Hindlimb muscle (tissue), 1 donor: ENCODE results near the gene TMED4. TPM values are rescaled to one million over a fixed set of nuclear protein-coding genes. Genes with fewer than 3 reads are reported as not detected.
"Not testable (repeated sequence)": the region's sequence is repeated elsewhere in the genome, so short reads cannot be mapped to it uniquely, and the experiment has no call there.

Experiments
- DNase-seq: peaks from one replicate; pipeline ENCODE4 v3.0.0-alpha.2; 2013
- polyA plus RNA-seq: library from polyadenylated mRNA; unstranded; fragments of 120-200 nt; gene quantifications from one replicate; pipeline ENCODE4 v1.2.1, GENCODE V29; 2013; ENCODE audit not compliant: insufficient read length

Gene TMED4
- polyA plus RNA-seq, 1 donor: 91.0 TPM

DNA sequence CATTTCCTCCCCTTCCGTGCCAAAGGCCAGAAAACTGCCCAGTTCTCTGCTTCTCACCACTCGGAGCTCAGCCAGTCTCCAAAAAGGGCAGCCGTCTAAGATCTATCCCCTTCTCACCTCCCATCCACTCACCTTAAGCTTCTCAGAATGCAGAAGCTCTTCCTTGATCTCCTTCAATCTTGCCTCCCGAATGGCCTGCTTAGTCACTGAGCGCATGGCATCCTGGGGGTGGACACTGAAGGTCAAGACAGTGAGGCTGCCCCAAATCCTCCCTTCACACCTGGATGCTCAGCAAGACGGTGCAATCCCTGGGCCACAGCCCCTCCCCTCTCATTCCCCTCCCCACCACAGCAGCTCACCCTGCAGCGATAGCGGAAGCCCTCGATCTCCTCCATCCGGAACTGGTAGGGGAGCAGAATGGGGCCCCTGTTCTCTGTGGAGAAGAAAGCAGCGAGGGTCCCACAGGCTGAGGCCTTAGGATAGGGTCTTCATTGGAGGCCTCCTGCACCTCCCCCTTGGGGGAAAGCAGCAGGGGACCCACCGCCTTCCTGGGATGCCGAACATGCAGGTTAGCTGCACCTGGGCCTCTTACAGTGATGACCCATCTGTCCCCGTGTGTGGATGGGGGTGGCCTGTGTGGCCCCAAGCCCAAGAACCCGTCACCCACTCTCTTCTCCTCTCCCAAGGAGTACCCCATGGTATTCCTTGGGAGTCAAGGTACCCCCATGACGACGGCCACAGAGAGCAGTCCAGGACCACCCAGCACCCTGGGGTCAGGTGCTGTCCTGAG is 13.1 kb downstream of the TMED4 start:
- no peak for DNase-seq

DNA sequence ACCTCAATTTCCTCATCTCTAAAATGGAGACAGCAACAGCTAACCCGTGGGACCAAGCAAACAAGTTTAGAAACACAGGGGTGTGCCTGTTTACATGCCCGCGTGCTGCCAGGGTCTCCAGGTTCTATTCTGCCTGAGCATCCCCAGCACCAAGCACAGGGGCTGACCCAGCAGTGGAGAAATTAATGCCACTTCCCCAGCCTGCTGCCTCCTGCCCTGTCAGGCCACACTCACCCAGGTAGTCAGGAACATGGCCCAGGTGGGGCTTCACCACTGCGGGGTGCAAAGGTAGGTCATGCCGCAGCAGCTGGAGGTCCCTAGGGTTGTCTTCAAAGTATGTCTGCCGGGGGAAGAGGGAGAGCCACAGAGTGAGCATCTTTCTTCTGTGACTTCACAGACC is 14.1 kb downstream of the TMED4 start:
- no peak for DNase-seq

DNA sequence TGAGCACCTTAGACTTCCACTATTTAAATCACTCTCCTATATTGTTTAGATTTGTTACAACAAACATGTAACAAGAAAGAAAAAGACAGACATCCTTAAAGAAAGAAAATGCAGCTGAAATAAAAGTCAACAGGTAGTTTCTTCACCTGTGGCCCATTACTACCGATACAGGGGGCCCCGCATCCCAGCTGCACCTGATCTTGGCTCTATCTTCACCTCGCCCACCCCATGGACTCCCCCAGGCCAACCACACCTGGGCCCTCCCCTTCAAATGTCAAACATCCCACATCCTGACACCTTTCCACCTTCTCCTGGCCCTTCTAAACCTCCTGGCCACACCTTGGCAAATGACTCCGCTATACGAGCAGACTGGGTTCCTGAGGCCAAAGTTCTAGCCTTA is 15.4 kb downstream of the TMED4 start:
- DNase-seq: no peak

DNA sequence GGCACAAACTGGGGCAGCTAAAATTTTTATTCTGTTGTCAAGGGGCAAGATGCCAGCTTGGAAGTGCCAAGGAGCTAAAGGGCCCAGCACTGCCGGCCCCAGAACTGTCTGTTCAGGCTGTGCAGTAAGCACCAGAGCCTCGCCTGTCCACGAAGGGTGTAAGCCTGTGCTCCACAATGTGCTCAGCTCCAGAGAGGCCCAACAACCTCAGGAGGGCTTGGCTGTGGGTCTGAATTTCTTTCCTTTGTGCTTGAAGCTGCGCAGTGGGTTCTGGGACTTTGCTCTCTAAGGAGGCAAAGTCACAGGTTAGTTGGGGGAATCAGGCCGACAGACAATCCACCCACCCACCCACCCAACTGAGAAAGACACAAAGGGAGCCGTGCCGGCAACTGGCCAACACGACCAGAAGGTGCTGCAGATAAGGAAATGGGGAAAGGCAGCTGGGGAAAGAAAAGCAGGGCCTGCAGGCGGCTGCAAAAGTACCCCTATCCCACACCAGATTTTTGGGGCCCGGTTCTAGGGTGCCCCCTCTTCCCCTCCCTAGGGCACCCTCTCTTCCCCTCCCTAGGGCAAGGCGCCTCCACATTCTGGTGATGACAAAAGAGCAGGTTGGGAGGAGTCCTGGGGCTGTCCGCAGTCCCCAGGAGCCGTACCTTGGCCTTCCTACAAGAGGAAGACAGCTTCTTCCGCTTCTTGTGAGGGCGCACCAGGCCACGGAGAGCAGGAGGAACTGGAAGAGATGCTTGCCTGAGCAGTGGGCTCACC is 16.1 kb downstream of the TMED4 start:
- no peak for DNase-seq

DNA sequence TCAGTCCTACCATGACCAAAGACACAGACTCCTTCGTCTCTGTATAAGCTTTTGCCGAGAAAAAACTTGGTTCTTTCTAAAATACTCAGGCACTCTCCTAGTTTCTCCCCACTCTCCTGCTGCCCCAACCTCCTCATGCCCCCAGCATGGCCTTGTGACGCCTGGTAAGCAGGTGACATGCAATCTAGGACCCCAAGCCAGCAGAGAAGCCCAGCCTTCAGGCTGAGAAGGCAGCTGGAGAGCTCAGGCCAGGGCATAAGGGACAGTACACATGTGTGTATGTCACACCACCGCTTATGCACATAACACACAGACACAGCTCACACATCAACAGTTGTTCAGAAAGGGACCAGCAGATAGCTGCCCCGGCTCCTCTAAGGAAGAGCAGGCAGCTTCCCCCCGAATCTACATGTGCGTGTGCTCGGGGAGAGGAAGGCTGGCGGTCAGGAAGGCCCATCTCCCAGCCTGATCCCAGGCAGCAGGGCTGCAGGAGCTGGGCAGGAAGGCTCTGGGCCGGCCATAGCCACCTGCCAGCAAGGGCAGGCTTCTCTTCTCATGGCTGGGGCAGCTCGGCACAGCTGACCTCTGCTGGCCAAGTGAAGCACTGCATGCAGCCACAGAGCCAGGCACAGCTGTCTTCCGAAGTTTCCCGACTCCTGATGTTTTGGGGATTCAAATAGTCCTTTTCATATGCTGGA is 16.8 kb downstream of the TMED4 start:
- DNase-seq: peak; percentile 15

DNA sequence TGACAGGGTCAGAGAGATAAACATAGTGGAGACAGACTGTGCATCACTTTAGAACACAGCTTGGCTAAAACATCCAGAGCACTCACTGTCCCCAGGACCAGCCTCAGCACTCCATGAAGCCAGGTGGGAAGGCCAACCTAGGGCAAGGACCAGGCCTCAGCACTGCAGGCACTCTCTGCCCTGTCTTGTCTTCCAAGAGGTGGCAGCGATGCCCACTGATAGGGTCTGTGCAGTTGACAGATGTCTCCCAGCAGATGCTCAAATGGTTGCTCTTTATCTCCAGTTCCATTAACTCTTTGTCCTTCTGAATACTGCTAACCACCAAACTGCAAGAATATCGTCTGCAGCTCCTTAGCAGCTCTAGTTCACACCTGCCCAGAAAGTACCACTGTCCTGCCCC is 17.4 kb downstream of the TMED4 start:
- DNase-seq: no peak

DNA sequence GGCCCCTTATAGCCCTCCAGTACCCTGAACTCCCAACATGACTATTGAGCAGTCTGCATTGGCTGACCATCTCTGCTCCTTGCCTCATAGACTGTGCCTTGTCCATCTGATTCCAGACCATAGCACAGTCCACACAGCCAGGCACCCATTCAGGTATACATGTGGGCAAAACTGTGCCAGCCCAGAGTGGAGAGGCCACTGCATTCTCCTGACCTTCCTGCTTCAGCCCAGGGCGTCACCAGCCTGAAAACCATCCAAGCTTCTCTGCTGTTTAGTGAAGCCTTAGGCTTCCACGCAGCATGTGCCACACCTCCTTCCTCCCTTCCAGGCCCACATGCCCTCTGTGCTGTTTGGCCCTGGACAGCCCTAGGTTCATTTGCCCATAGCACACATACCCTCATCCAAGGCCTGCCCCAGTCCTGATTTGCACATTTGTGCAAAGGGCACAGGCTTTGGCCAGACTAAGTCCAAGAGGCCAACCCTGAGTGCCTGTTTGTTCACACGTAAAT is 18.8 kb downstream of the TMED4 start:
- DNase-seq: peak; percentile 11

DNA sequence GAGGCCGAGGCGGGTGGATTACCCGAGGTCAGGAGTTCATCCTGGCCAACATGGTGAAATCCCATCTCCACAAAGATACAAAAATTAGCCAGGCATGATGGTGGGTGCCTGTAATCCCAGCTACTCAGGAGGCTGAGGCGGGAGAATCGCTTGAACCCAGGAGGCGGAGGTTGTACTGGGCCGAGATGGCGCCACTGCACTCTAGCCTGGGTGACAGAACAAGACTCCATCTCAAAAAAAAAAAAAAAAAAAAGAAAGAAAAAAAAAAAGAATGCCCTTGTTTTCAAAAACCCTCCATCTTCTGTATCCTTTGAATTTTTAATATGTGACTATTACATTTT is 19.4 kb downstream of the TMED4 start:
- DNase-seq: not testable (repeated sequence)

DNA sequence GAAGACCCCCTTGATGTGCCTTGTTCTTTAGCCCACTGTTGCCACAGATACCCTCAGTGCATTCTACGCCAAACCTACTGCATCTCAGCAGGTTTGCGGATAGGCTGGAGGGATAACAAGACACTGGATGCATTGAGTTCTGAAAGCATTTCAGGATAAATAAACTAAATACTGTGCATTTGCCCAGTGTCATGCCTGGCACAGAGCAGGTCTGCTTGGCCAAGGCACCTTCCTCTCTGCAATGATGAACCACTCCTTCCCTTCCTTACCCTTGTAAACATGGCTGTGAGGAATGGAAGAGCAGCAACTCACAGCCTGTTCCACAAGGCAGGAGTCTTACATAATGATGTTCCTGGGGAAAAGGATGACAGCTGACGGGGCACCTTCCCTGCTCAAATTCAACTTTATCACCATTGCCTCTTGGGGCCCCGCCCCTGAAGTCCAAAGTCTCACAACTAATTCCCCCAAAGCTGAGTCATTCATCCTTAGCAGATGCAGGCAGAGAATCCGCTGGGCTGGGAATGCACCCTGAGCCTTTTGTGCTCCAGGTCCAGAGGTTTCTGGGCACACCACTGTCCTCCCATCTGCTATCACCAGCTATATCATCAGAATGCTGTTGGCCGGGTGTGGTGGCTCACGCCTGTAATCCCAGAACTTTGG is 19.9 kb downstream of the TMED4 start:
- DNase-seq: no peak

DNA sequence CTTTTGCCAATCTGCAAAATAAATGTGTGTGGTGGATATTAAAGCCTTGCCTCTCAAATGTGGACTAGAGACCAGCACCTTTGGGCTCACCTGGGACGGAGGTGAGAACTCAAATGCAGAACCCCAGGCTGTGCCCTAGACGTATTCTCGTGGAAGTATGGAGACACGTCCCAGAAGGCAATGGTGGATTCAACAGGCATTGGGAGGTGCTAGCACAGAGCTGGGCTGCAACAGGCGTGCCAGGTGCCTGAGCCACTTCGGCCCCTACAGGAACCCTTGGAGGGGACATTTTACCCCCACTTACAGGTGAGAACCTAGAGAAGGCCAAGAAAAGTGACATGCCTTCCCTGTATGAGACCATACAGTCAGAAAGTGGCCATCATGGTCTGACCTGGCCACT is 20.6 kb downstream of the TMED4 start:
- no peak for DNase-seq

DNA sequence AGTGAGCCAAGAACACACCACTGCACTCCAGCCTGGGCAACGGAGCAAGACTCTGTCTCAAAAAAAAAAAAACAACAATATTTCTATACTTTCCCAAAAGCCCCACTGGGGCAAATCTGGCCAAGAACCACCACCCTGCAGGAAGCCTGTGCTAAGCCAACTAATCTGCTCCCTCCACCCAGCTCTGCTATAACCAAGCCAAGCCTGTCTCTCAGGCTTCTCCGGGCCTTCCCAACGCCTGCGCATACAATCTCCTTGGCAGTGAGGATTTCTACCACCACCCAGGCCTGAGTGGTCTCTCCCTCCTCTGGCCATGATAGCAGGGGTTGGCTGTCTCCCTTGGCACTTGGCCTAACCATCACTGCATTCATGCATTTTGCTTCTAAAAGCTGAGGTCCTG is 22.5 kb downstream of the TMED4 start:
- DNase-seq: no peak

DNA sequence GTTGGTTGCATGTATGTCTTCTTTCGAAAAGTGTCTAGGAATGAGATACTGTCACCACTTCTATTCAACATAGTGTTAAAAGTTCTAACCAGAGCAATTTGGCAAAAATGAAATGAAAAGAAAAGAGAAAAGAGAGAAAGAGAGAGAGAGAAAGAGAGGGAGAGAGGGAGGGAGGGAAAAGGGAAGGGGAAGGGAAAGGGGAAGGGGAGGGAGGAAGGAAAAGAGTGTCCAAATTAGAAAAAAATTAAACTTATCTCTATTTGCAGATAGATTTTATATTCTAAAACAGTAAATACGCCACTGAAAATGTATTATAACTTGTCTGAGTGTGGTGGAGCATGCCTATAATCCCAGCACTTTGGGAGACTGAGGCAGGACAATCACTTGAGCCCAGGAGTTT is 24.5 kb downstream of the TMED4 start:
- DNase-seq: no peak

DNA sequence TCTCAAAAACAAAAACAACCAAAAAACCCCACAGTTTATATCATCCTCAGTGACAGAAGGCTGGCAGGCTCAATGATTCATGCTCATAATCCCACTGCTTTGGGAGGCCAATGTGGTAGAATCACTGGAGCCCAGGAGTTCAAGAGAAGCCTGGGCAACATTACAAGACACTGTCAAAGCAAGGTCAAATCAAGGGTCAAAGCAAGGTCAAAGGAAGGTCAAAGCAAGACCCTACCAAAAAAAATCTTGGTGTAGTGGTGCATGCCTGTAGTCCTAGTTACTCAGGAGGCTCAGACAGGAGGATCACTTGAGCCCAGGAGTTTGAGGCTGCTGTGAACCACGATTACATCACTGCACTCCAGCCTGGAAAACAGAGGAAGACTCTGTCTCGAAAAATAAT is 26.7 kb downstream of the TMED4 start:
- no peak for DNase-seq

DNA sequence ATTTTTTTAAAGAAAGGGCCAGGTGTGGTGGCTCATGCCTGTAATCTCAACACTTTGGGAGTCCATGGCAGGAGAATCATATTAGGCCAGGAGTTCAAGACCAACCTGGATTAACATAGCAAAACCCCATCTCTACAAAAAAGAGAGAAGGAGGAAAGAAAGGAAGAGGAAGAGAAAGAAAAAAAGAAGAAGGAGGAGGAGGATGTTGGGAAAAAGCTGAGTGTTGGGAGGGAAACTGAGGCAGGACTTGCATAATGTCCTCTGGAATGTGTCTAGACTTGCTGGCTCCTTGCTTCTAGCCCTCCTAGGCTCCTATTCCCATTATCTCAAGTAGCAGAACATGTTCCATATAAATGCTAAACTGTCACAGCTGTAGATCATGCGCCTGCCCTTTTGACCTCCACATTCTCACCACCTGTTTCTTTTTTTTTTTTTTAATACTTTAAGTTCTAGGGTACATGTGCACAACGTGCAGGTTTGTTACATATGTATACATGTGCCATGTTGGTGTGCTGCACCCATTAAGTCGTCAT is 29.5 kb downstream of the TMED4 start:
- not testable (repeated sequence) for DNase-seq

DNA sequence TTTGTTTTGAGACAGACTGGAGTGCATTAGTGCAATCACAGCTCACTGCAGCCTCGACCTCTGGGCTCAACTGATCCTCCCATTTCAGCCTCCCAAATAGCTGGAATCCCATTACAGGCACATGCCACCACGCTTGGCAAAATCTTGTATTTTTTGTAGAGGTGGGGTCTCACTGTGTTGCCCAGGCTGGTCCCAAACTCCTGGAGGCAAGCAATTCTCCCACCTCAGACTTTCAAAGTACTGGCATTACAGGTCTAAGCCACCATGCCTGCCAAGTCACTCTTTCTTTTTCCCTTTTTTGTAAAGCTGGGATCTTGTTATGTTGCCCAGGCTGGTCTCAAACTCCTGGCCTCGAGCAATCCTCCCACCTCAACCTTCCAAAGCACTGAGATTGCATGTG is 32.6 kb downstream of the TMED4 start:
- DNase-seq: no peak

DNA sequence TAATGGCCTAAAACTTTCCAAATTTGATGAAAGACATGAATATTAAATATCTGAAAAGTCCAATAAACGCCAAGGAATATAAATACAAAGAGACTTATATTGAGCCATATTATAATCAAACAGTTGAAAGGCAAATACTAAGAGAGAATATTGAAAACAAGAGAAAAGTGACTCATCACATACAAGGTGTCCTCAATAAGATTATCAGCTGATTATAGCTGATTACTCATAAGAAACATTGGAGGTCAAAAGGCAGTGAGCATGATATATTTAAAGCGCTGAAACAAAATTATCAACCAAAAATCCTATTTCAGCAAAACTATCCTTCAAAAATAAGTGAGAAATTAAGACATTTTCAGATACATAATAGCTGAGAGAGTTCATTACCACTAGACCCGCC is 33.1 kb downstream of the TMED4 start:
- DNase-seq: no peak

DNA sequence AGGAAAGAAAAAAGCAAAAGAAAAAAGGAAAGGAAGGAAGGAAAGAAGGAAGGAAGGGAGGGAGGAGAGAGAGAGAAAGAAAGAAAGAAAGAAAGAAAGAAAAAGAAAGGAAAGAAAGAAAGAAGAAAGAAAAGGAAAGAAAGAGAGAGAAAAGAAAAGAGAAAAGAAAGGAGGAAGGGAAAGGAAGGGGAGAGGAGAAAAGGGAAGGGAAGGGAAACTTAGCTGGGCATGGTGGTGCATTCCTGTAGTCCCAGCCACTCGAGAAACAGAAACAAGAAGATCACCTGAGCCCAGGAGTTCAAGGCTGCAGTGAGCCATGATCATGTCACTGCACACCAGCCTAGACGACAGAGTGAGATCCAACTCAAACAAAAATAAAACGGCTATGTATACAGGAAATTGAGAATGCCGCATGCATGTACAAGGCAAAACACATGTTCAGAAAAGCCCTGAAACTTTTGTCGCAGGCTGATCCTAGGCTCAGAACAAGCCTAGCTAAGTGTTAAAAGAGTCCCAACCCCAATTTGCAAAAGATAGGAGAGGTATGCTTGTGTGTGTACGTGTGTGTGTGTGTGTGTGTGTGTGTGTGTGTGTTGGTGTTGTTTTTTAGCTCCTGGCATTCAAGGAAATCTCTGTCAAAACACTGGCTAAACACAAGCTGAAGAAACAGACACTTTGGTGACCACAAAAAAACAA is 34.3 kb downstream of the TMED4 start:
- no peak for DNase-seq

DNA sequence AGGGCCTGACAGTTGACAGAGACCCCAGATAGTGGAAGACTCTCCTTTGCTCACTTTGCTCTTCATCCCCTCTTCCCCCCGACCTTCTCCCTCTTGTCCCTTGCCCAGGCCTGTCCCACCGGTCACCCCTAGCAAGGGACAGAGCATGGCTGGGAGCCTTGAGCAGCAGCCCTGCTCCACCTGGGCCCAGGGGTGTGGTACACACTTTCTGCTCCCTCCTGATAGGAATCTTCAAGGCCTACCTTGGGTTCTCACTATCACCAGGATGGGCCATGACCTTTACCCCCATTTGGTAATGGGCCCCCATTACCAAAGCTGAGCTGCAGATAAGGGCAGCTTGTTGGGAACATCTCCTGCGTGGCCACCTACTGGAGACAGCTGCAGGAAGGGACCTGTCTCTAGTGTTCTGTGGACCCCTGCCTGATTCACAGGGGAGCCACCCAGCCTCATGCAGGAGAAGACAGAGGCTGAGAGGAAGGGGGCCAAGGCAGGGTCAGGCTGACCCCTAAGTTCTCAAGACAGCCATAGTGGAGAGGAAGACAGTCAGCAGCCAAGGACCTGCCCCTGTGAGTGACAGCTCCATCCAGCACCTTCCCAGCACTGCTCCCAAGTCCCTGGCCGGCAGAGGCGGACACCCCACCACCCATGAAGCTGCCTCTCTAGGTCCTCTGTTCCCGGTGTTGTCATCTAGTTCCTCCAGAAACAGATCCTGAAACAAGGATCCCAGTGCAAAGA is 40.0 kb downstream of the TMED4 start:
- DNase-seq: no peak

DNA sequence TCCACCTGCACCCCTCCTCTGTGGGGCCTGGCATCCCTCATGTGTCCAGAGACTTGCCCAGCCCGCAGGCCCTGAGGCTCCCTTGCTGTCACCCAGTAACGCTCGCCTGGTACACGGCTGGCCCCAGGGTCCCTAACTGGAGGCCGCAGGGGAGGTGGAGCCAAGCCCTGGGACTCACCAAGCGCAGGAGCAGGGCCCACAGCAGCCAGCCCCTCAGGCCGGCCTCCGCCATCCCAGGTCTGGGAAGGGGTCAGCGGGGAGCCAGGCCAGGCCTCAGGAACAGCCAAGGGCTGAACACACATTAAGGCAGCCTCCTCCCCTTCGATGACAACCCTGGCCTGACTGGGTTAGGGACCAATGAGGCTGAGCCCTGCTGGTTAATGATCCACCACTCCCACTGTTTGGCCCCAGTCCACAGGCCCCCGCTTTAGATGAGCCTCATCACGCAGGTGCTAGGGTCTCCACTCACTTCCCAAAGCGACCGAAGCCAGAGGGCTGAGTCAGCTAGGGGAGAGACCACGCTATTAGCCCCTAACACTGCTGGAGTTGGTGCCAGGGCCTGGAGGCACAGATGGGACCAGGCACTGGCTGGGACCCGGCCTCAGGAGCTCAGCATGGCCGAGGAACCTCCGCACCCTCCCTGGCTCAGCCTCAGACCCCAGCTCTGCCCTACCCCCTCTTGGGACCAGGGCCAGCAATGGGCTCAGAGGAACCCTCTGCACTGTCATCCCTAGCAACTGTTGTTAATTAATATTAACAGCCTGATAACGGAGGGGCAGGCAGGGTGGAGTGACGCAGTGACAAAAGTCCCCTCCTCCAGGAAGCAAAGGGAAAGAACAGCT is 40.8 kb downstream of the TMED4 start, which contains the start of gene NPC1L1:
NPC1L1 (minus strand) TSS at position 303 of the 842 bp plus-strand sequence; CDS start at position 232, 71 bp downstream.
- no peak for DNase-seq

DNA sequence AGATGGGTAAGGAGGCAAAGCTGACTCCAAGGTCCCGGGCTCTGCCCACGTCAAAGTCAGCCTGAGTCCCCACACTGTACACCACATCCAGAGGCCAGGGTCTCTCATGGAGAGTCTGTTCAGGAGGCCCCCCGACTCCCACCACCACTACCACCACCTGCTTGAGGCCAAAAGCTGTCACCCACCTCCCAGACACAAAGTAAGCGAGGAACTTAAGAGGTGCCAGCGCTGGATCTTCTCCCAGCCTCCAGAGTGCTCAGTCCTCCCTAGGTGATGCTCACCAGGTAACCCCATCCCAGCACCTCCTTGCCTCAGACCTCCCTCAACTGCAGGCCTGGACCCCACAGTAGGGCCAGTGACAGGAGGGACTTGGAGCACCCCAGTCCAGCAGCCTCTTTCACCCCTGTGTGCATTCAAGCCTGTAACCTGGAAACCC is 41.4 kb downstream of the TMED4 start:
- no peak for DNase-seq
